Limb (tissue), 2 donors: ENCODE results near the gene NPR1.
"Not testable (repeated sequence)": the region's sequence is repeated elsewhere in the genome, so short reads cannot be mapped to it uniquely, and the experiment has no call there.

ENCODE experiments used
- DNase-seq, 2 donors: peaks; one replicate each; pipeline ENCODE4 v3.0.0-alpha.2; 2016; ENCODE audit errors: extremely low spot score in 2 of 2

Gene NPR1

DNA sequence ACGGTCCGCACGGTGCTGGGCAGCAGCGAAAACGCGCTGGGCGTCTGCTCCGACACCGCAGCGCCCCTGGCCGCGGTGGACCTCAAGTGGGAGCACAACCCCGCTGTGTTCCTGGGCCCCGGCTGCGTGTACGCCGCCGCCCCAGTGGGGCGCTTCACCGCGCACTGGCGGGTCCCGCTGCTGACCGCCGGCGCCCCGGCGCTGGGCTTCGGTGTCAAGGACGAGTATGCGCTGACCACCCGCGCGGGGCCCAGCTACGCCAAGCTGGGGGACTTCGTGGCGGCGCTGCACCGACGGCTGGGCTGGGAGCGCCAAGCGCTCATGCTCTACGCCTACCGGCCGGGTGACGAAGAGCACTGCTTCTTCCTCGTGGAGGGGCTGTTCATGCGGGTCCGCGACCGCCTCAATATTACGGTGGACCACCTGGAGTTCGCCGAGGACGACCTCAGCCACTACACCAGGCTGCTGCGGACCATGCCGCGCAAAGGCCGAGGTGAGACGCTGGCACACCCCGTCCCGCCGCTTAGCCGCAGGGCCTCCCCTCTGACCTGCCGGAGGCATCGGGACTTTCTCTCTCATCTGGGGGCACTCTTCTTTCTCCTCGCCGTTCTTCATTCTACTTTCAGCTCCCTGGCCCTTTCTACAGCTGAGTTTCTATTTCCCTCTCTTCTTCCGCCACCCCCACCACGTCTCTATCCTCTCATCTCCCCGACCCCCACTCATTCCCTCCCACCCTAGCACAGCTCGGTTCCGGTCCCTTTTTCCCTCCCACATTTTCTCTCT lies 1.0 kb downstream of the NPR1 start:
- DNase-seq = peak in 1 of 2 donors; percentile 46

DNA sequence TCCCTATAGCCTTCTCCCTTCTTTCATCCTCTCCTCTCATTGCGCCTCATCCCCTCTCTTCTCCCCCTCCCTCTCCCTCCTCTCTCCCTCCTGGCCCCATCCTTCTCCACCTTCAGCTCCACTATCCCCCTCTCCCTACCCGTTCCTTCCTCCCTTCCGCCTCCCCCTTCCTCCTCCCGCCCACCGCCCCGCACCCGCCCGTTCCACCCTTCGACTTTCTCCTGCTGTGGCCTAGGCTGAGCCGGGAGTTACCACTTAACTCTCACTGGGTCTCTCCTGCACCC lies 1.6 kb downstream of the NPR1 start:
- DNase-seq = no peak

DNA sequence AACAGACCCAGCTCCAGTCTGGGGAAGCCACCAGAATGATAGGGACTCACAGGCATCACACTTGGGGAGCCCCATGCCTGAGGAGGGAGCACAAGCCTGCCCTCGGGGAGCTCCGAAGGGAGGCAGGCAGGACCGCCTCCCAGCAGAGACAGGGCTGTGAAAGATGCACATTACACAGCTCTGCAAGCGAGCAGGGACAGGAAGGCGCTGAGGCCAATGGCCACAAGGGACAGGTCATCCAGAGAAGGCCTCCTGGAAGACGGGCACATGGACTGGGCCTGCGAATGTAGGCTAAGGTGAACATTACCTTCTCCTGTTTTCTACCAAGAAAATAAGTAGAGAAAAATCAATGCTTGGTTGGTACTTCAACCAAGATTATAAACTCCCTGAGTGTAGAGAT lies 4.2 kb downstream of the NPR1 start:
- DNase-seq = no peak

DNA sequence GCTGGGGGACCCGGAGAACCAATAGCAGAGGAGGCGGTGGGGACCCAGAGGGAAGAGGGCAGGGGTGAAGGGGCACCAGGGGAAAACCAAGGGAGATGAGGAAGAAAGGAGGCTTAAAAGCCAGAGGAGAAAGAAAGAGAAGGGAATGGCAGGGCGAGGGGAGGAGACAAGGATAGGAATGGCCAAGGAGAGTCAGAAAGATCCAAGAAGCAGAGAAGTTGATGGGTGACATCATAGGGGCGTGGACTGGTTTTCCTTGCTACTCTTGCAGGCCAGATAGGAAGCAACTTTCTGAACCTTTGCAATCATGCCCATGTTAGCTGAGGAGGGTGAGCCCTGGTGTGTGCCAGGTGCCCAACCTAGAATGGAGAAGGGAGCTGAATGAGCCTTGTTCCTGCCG lies 5.4 kb downstream of the NPR1 start:
- DNase-seq = no peak

DNA sequence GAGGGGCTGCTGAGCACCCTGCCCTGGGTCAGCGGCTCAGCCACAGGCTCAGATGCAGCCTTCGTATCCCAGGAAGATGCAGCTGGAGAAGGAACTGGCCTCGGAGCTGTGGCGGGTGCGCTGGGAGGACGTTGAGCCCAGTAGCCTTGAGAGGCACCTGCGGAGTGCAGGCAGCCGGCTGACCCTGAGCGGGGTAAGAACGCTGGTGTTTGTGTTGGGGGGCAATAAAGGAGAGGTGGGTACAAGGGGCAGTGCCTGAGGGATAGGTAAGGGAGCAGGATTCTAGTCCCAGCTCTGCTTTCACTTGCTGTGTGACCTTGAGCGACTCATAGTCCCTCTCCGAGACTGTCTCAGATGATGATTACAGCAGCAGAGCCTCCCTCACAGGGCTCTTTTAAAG lies 6.4 kb downstream of the NPR1 start:
- no peak for DNase-seq

DNA sequence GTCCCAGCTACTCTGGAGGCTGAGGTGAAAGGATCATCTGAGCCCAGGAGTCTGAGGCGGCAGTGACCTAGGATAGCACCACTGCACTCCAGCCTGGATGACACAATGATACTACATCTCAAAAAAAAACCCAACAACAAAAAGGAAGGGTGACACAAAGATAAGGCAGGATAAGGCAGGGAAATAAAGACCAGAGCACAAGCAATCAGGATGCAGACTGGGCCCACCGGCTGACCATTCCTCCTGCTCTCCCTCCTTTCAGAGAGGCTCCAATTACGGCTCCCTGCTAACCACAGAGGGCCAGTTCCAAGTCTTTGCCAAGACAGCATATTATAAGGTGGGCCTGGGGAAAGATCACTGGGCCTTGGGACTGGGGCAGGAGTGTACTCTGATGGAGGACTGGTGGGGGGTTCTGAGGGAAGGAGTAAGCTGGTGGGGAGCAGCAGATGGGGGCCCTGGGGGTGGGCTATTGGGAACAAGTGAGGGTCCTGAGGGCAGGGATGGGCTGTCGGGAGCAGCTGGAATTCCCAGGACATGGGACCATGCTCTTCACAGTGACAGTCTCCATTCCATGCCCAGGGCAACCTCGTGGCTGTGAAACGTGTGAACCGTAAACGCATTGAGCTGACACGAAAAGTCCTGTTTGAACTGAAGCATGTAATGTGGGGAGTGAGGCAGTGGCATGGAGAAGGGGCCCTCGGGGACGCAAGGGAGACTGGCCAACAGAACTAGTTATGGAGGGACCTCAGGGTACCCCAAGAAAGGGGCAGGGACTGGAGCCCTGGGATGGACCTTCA lies 7.3 kb downstream of the NPR1 start:
- no peak for DNase-seq

DNA sequence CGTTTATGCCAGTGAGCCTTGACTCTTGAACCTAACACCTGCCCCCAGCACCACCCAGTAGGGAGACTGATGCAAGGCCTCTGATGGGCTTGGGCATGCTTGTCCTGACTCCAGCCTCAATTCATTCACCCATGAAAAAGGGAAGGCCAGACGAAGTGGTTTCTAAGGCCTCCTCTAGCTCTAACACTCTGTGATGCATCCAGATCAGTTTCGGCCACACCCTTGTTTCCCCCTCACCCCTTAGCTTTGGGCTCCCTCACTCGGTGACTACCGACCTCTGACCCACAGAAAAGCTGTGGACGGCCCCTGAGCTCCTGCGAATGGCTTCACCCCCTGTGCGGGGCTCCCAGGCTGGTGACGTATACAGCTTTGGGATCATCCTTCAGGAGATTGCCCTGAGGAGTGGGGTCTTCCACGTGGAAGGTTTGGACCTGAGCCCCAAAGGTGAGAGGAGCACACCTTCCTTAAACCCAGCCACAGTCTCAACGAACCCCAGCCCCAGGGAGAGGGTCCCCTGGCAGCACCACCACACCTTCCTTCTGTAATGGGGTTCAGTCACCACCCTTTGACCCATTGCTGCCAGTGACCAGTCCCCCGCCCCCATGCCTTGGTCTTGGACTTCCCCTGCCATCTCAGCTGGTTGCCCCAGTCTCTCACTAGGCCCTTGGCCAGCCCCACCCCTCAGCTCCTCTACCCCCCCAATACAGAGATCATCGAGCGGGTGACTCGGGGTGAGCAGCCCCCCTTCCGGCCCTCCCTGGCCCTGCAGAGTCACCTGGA lies 9.0 kb downstream of the NPR1 start:
- DNase-seq = no peak

DNA sequence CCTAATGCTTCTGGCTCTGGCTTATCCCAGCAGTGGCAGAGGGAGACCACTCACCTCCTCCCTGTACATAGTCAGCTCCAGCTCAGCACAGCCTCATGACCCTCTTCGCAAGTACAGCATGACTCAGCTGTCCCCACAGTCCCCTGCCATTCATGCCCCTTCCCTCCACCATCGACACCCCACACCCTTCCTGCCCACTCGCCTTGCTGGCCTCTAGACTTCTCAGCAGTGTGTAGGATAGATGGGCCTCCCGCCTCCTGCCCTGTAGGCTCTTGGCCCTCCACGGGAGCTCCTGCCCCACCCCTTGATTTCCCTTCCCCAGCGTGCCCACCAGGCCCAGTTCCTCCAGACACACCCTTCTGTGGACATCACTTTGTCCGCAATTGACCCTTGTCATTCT lies 9.8 kb downstream of the NPR1 start:
- no peak for DNase-seq

DNA sequence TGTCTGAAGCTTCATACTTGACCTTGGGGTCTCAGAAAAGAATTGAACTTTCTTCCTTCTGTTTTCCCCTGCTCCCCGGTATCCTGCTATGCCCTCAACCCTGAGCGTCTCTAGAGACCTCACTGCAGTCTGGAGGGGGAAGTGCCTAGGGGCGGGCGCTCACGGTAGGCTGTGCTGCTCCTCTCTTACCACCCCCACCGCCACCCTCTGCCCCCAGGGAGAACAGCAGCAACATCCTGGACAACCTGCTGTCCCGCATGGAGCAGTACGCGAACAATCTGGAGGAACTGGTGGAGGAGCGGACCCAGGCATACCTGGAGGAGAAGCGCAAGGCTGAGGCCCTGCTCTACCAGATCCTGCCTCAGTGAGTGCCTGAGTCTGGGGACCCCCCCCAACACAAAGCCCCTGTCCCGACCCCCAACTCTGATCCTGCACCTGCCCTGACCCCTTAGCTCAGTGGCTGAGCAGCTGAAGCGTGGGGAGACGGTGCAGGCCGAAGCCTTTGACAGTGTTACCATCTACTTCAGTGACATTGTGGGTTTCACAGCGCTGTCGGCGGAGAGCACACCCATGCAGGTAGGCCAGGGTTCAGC lies 10.3 kb downstream of the NPR1 start:
- no peak for DNase-seq

DNA sequence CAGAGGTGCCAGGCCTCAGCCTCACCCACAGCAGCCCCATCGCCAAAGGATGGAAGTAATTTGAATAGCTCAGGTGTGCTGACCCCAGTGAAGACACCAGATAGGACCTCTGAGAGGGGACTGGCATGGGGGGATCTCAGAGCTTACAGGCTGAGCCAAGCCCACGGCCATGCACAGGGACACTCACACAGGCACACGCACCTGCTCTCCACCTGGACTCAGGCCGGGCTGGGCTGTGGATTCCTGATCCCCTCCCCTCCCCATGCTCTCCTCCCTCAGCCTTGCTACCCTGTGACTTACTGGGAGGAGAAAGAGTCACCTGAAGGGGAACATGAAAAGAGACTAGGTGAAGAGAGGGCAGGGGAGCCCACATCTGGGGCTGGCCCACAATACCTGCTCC lies 15.0 kb downstream of the NPR1 start:
- DNase-seq = no peak

DNA sequence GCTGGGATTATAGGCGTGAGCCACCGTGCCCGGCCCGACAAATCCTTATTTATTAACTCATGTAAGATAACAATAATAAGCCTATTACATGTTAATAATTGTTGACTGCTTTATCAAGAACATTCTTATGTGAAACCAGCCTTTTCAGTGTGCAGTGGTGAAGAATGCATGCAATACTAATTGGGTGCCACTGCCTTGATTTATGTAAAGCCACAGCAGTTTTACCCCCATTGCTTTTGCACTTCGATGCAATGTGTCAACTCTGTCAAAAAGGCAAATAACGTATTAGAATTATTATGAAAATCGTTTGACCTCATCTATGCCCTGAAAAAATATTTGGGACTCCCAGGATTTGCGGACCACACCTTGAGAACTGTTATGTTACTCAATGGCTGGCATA lies 18.3 kb downstream of the NPR1 start:
- DNase-seq = no peak

DNA sequence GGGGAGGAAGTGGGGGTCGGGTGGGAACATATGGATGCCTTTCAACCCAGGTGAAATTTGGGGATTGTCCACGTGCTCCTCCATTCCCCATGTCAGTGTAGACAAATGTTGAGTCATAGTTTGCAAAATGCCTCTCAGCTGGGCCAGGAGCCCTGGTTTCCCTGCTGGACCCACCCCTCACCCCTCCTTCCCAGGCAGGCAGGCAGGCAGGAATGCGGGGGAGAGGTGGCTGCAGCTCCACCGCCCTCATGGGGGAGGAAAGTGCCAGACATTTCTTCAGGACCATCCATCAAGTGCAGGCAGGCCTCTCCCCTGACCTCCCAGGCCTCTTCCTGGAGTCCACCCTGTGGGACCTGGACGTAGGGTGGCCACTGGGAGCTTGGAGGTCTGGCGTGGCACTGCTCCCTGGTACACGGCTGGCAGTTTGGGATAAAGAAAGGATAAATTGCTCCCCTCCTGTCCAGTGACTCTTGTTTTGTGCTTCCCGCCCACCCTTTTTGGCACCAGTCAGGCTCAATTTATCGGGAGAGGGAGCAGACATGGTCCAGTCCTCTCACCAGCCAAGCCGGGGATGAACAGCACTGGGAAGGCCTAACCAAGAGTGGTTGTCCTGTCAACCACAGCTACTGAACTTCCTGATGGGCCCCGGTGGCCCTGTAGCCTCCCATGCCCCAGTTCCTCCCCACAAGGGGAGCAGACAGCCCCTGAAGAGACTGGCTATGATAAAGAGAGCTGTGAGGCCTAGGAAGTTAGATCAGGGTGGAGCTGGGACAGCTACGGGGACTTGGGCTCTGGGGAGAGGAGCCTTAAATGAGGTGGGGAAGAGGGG lies 18.9 kb downstream of the NPR1 start:
- peak in 1 of 2 donors; percentile 38 for DNase-seq

DNA sequence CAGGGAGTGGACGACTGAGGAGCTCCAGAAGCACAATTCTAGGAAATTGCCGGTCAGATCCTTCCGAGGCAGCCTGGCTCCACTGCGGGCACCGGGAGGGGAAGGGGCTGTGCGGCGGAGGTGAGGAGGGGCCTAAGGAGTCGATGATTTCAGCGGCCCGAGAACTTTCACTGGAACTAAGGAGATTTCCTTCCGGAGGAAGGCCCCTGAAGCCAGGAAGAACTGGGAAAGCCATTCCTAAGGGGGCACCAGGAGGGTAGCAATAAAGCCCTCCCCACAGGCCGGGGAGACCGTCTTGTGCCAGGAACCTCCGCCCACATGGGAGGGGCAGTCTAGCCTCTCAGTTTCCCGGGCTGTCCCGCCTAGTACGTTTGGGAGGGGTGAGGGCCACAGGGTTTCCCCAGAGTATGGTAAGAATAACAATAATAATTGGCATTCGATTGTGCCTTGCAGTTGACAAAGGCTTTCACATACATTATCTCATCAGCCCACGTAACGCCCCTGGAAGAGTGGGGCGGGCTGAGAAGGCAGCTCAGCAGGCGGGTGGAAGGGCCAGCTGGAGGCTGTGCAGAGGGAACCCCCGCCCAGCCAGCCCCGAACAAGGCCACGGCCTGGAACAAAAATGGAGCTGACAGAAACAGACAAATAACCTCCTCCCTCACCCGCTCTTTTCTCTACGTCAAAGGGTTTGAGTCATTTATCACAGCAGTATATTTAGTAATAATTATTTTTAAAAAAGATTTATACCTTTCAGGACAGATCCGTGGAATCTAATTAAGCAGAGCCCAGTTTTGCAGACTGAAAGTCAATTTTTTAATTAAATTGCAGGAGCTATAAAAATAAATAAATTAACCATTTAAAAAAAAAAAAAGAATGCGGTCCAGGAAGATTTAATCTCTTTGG lies 19.8 kb downstream of the NPR1 start:
- peak; percentile 56 to 68 for DNase-seq

DNA sequence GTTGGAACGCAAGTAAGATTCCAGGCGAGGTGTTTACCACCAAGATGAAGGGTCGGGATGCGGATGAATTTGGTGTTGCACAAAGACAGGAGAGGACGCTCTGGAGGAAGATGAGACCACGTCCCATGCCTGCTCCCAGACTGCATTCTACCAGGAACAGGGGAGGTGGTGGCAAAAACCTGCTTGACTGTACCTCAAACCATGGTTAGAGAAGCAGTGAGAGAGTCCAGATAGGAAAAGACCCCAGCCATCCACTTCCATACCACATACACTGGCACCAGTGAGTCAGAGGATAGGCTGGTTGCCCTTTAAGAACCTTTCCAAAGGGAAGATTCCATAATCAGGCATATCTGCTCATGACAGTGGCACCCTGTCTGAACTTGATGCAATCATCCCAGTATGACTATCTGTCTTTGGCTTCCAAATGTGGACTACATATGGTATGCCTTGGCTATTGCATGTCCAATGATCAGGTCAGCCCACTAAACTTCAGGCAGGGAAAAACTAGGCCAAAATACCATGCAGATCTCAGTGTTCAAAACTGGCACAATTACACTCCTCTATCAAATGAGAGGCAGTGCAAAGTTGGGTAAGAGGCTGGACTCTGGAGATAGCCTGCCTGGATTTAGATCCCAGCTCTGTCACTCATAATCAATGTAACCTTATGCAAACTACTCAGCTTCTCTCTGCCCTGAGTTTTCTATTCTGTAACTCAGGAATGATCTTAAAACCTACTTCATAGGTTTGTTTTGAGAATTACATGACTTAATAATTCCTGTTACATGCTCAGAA lies 20.6 kb downstream of the NPR1 start:
- no peak for DNase-seq

DNA sequence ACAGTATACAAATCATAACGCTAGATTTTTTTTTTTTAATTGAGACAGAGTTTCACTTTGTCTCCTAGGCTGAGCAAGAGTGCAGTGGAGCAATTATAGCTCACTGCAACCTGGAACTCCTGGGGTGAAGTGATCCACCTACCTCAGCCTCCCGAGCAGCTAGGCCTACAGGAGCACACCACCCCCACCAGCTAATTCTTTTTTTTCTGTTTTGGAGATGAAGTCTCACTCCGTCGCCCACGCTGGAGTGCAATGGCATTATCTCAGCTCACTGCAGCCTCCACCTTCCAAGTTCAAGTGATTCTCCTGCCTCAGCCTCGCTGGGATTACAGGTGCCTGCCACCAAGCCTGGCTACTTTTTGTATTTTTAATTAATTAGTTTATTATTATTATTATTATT lies 21.3 kb downstream of the NPR1 start:
- no peak for DNase-seq

DNA sequence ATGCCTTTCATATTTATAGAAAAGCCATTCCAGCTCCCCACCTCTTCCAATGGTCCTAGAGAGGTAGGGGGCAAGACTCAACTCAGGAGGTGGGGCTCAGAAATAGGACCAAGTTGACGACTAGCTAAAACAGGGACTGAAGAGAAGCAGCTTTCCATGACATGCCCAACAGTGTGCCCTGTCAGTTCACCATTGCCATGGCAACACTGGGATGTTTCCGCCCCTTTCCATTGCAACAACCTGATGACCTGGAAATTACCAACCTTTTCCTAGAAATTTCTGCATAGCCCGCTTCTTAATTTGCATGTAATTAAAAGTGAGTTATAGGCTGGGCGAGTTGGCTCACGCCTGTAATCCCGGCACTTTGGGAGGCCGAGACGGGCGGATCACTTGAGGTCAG lies 27.0 kb downstream of the NPR1 start:
- DNase-seq = no peak

DNA sequence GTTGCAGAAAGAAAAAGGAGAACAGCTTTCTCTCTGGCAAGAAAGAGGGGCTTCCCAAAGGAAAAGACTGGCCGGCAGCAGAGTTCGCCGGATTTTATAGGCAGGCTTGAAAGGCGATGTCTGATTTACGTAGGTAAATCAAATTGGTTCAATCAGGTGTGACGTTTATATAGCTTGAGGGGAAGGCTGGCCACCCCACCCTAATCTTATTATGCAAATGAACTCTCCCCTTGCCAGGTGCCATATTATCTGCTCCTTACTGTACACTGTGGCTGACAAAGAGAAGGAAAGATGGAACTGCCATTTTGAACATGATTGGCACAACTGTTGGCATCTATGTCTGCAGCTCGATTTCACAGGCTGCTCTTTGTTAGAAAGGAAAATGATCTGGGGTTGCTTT lies 32.5 kb downstream of the NPR1 start:
- DNase-seq = no peak

DNA sequence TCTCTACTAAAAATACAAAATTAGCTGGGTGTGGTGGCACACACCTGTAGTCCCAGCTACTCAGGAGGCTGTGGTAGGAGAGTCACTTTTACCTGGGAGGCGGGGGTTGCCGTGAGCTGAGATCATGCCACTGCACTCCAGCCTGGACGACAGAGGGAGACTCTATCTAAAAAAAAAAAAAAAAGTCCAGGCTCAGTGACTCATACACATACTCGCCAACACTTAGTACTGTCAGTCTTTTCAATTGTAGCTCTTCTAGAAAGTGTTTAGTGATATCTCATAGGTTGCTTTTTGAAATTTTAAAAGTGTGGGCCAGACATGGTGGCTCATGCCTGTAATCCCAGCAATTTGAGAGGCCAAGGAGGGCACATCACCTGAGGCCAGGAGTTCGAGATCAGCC lies 37.7 kb downstream of the NPR1 start:
- not testable (repeated sequence) for DNase-seq

DNA sequence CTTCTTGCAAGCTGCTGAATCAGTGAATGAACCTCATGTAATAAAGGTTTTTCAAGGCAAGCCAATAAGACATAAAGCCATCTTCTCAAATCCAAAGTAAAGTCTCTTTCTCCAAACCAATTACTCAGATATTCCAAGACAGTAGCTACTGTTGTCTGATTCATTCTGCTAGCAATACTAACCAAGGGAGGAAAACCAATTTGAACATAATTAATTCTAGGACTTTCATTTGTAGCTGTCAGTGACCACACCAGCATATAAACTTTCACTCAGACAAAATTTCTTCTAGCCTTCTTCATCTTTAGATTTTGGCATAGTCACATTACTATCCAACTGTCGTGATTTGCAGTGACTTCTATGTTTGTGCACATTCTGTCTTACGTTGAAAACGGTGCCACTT lies 38.8 kb downstream of the NPR1 start:
- no peak for DNase-seq
